D721Med (cell line): ENCODE measurements around the gene PCDHGA2.
"Not testable (repeated sequence)": the region's sequence is repeated elsewhere in the genome, so short reads cannot be mapped to it uniquely, and the experiment has no call there.

Source experiments
- DNase-seq: peaks from one replicate; pipeline ENCODE4 v3.0.0; 2011; ENCODE audit warnings: low spot score; ENCODE audit not compliant: insufficient read length
- FAIRE-seq: peaks from 2 replicates; lab custom pipeline; 2011; peaks lifted over from hg19 to GRCh38; lab: Jason Lieb, UNC
- CTCF ChIP-seq: IDR thresholded peaks from 2 replicates; pipeline ENCODE4 v1.5.1; 2012; ENCODE audit warnings: mild to moderate bottlenecking, control low read depth; ENCODE audit not compliant: insufficient read depth; ENCODE audit errors: missing control alignments

Gene PCDHGA2

DNA sequence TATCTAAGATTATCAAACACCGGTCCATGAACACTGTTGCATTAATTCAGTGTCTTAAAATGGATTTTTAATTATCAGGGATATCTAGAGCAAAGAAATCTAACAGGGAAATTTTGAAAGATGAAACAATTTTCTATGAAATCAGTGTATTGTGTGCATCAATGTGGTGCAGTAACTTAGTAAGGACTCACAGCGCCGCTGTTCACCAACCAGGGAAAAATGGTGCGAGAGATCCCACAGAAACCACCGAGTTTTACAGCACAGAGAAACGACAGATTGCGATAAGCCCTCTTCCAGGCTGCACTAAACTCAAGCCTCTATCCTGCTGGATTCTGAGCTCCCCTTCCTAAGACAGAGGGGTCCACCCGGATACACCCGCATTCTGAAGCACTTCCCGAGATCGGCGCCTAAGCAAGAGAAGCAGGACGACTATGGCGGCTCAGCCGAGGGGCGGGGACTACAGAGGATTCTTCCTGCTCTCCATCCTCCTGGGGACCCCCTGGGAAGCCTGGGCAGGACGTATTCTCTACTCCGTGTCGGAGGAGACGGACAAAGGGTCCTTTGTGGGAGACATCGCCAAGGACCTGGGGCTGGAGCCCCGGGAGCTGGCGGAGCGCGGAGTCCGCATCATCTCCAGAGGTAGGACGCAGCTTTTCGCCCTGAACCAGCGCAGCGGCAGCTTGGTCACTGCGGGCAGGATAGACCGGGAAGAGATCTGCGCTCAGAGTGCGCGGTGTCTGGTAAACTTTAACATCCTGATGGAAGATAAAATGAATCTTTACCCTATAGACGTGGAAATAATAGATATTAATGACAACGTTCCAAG, 44.1 kb downstream of the PCDHGA2 start, which contains the start of gene PCDHGA7:
Gene PCDHGA7 (plus strand): TSS at position 274 of the 826 bp plus-strand sequence. CDS start 158 bp downstream, at position 432.
- FAIRE-seq (no peak), DNase-seq (no peak)
- TF ChIP-seq CTCF: no peak

DNA sequence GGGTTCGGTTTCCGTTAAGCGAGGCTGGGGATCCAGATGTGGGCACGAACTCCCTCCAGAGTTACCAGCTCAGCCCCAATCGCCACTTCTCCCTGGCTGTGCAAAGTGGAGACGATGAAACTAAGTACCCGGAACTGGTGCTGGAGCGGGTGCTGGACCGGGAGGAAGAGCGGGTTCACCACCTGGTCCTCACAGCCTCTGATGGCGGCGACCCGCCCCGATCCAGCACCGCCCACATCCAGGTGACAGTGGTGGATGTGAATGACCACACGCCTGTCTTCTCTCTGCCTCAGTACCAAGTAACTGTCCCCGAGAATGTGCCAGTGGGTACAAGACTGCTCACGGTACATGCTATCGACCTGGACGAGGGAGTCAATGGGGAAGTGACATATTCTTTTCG, 44.8 kb downstream of the PCDHGA2 start:
- TF ChIP-seq CTCF: no peak
- DNase-seq: no peak
- FAIRE-seq: no peak

- FAIRE-seq (no peak), DNase-seq (no peak)
- TF ChIP-seq CTCF: no peak
Measured at GRCh38 chr5:141384471-141385267, 46.1 kb downstream of the PCDHGA2 start.

- not testable (repeated sequence) for DNase-seq, FAIRE-seq
Measured at GRCh38 chr5:141387557-141388311, 49.2 kb downstream of the PCDHGA2 start, which contains the start of gene PCDHGB4. Gene PCDHGB4, plus strand, starts transcription at chr5:141387698. Its CDS starts 187 bp downstream, at chr5:141387885.

GRCh38 chr5:141388661-141389060, 50.1 kb downstream of the PCDHGA2 start:
- DNase-seq: no peak
- FAIRE-seq: no peak
- TF ChIP-seq CTCF: no peak

DNA sequence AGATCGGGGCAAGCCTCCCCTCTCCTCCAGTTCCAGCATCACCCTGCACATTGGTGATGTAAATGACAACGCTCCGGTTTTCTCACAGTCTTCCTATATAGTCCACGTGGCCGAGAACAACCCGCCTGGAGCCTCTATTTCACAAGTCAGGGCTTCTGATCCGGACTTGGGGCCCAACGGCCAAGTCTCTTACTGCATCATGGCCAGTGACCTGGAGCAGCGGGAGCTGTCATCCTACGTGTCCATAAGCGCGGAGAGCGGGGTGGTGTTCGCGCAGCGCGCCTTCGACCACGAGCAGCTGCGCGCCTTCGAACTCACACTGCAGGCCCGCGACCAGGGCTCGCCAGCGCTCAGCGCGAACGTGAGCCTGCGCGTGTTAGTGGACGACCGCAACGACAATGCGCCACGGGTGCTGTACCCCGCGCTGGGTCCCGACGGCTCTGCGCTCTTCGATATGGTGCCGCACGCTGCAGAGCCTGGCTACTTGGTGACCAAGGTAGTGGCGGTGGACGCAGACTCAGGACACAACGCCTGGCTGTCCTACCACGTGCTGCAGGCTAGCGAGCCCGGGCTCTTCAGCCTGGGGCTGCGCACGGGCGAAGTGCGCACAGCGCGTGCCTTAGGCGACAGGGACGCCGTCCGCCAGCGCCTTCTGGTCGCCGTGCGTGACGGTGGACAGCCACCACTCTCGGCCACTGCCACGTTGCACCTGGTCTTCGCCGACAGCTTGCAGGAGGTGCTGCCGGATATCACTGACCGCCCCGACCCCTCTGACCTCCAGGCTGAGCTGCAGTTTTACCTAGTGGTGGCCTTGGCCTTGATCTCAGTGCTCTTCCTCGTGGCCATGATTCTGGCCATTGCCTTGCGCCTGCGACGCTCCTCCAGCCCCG, 50.8 kb downstream of the PCDHGA2 start:
- DNase-seq (no peak), FAIRE-seq (no peak)
- no peak for TF ChIP-seq CTCF
